GM12891 (cell line): ENCODE data around the gene ALDOA.

ENCODE experiments used
- PAX5 ChIP-seq: IDR thresholded peaks from 2 replicates; pipeline ENCODE4 v1.6.1; 2011; ENCODE audit warnings: low read length, moderate library complexity, mild to moderate bottlenecking; ENCODE audit not compliant: insufficient read depth, severe bottlenecking
- POLR2A ChIP-seq: IDR thresholded peaks from 2 replicates; pipeline ENCODE4 v1.6.1; 2011; ENCODE audit warnings: low read depth, low read length, control low read depth
- POLR2AphosphoS5 ChIP-seq: IDR thresholded peaks from 2 replicates; pipeline ENCODE4 v1.6.1; 2011; ENCODE audit warnings: low read depth, low read length, control low read depth
- SPI1 ChIP-seq: IDR thresholded peaks from 2 replicates; pipeline ENCODE4 v1.6.1; 2011; ENCODE audit warnings: low read depth, low read length, control low read depth
- TAF1 ChIP-seq: IDR thresholded peaks from 2 replicates; pipeline ENCODE4 v1.6.1; 2011; ENCODE audit warnings: low read depth, low read length, control low read depth

DNA sequence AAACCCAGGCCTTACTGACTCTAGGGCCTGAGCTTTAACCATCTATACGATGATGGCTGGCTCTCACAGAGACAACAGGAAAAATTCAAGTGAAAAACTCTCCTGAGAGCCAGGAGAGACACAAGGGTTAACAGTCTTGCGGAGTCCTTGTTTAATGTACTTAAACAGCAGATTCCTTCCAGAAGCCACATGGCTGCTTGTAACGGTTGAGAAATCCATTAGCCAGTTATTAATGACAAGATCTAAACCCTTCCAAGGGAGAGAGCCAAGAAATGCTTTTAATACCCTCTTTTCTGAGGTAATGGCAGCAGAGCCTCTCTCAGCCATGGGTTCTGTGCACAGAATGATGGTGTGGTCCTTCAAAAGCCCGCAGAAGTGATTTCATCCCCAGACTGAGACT, 5.2 kb upstream of the ALDOA start:
- TF ChIP-seq SPI1 (no peak), POLR2AphosphoS5 (no peak), POLR2A (no peak), TAF1 (no peak), PAX5 (no peak)
